GM12873 (cell line): ENCODE measurements around the gene CARMIL1.

Experiments
- CTCF ChIP-seq: IDR thresholded peaks from 2 replicates; pipeline ENCODE4 v1.5.1; 2012; ENCODE audit warnings: low read depth, mild to moderate bottlenecking, moderate library complexity, low read length, control low read depth; ENCODE audit not compliant: insufficient read depth; ENCODE audit errors: missing control alignments

CARMIL1 gene

GRCh38 chr6:25548451-25548850 is 269.3 kb downstream of the CARMIL1 start:
- TF ChIP-seq CTCF: no peak

GRCh38 chr6:25550631-25551030 is 271.5 kb downstream of the CARMIL1 start:
- no peak for TF ChIP-seq CTCF

GRCh38 chr6:25553502-25553901 is 274.3 kb downstream of the CARMIL1 start:
- TF ChIP-seq CTCF: no peak

GRCh38 chr6:25555188-25555587 is 276.0 kb downstream of the CARMIL1 start:
- TF ChIP-seq CTCF: no peak

- TF ChIP-seq CTCF: peak; percentile 86
These were observed 277.3 kb downstream of the CARMIL1 start for GRCh38 chr6:25556516-25556915.

- no peak for TF ChIP-seq CTCF
These were observed 279.1 kb downstream of the CARMIL1 start for GRCh38 chr6:25558155-25558817.

- TF ChIP-seq CTCF: no peak
These were observed 281.7 kb downstream of the CARMIL1 start for GRCh38 chr6:25560865-25561264.

- no peak for TF ChIP-seq CTCF
These were observed 285.8 kb downstream of the CARMIL1 start for GRCh38 chr6:25564943-25565342.
